Measurements from ENCODE around the gene FOXD4L1.
"Not testable (repeated sequence)": the region's sequence is repeated elsewhere in the genome, so short reads cannot be mapped to it uniquely, and the experiment has no call there.

DNA sequence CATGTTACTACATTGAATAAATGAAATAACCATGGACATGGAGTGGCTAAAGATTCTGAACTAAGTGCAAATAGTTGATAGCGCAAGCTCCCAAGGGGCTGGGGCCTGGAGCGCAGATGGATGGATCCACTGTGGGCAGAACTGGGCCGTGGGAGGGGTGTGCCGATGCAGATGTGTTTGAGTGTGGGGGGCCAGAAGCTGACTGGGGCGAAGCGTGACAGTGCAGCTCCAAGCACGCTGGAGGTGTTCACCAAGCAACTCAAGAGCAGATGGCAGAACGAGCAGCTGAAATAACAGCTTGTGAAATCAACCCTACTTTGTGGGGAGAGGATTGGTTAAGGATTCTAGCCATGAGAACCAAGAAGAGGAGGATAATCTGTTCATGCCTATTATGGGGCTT lies 17.0 kb downstream of the FOXD4L1 start:
- TF ChIP-seq POLR2A (IDR thresholded peaks at IDR 0.05; ENCODE audit: low read depth); EP300 (IDR thresholded peaks at IDR 0.05); POLR2AphosphoS5 (IDR thresholded peaks at IDR 0.05): not testable (repeated sequence)
- TF ChIP-seq, protein P1, sequence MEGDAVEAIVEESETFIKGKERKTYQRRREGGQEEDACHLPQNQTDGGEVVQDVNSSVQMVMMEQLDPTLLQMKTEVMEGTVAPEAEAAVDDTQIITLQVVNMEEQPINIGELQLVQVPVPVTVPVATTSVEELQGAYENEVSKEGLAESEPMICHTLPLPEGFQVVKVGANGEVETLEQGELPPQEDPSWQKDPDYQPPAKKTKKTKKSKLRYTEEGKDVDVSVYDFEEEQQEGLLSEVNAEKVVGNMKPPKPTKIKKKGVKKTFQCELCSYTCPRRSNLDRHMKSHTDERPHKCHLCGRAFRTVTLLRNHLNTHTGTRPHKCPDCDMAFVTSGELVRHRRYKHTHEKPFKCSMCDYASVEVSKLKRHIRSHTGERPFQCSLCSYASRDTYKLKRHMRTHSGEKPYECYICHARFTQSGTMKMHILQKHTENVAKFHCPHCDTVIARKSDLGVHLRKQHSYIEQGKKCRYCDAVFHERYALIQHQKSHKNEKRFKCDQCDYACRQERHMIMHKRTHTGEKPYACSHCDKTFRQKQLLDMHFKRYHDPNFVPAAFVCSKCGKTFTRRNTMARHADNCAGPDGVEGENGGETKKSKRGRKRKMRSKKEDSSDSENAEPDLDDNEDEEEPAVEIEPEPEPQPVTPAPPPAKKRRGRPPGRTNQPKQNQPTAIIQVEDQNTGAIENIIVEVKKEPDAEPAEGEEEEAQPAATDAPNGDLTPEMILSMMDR (IDR thresholded peaks at IDR 0.05) = not testable (repeated sequence)

Measured in esophagus muscularis mucosa (tissue), 4 donors.